Breast epithelium (tissue), 4 donors: Measurements from ENCODE around the gene SLC2A10. TPM values are rescaled to one million over a fixed set of nuclear protein-coding genes. Genes with fewer than 3 reads are reported as not detected.

Experiments used
- DNase-seq, 2 donors: peaks; one replicate each; pipeline ENCODE4 v3.0.0-alpha.2; 2019; ENCODE audit warnings: low spot score in 2 of 2
- H3K27ac ChIP-seq, 2 donors: fragments of 200-600 bp; sonication (generic) in 1 of 2; one replicate each; pipeline ENCODE4 v1.5.1; 2016 to 2019; ENCODE audit warnings: mild to moderate bottlenecking in 1 of 2
- H3K27me3 ChIP-seq, 2 donors: fragments of 200-600 bp; sonication (generic) in 1 of 2; one replicate each; pipeline versions ENCODE4 v1.5.1 to v1.6.0; 2017 to 2019; ENCODE audit warnings: control low read depth in 1 of 2, mild to moderate bottlenecking in 1 of 2
- H3K36me3 ChIP-seq: fragments of 200-600 bp; one replicate; pipeline ENCODE4 v1.5.1; 2019
- H3K4me1 ChIP-seq, 2 donors: fragments of 200-600 bp; sonication (generic); one replicate each; pipeline ENCODE4 v1.5.1; 2016 to 2019; ENCODE audit warnings: control low read depth in 1 of 2
- H3K4me3 ChIP-seq, 3 donors: fragments of 200-600 bp; sonication (generic); 1 replicate in 2 of 3; 2 replicates in 1 of 3; pipeline ENCODE4 v1.5.1; 2016 to 2019; ENCODE audit warnings: mild to moderate bottlenecking in 3 of 3, moderate library complexity in 2 of 3
- H3K9me3 ChIP-seq, 2 donors: fragments of 200-600 bp; sonication (generic) in 1 of 2; one replicate each; pipeline ENCODE4 v1.5.1; 2016 to 2019; ENCODE audit warnings: control low read depth in 1 of 2
- CTCF ChIP-seq, 3 donors: fragments of 450-650 bp; IDR thresholded peaks; one replicate each; pipeline ENCODE4 v1.5.1; 2016 to 2017; ENCODE audit warnings: antibody characterized with exemption in 3 of 3, mild to moderate bottlenecking in 3 of 3, moderate library complexity in 3 of 3
- POLR2A ChIP-seq: fragments of 450-650 bp; IDR thresholded peaks from one replicate; pipeline ENCODE4 v1.6.1; 2016; ENCODE audit warnings: antibody characterized with exemption, mild to moderate bottlenecking, moderate library complexity
- POLR2AphosphoS5 ChIP-seq, 3 donors: sonication (generic); formaldehyde crosslinking; IDR thresholded peaks; one replicate each; pipeline ENCODE4 v1.6.1; 2017; ENCODE audit warnings: antibody characterized with exemption in 3 of 3
- intact Hi-C: fragments of 100-400 bp; cut with DNase I; formaldehyde crosslinking; loops from one replicate; pipeline ENCODE4 v1.15.1; 2023; ENCODE audit warnings: low total_unique reads
- total RNA-seq, 3 donors: library from RNA; depleted of rRNA; stranded (reverse); fragments of >200 nt; gene quantifications; one replicate each; pipeline ENCODE4 v1.1.0, GENCODE V29; 2016

SLC2A10 gene
- total RNA-seq, 3 donors from 2014 or later, result 19.8 to 42.9 (median 26.9) TPM

GRCh38 chr20:46710153-46710913, 884 bp downstream of the SLC2A10 start:
- Histone ChIP-seq H3K27ac (peak overlapping the region; percentile 89 to 95), H3K9me3 (no peaks in the 10 kb centered on the region), H3K27me3 (no peaks in the 10 kb centered on the region), H3K4me1 (peaks cover 0 to 5% of the 10 kb centered on the region in 2 donors), H3K4me3 (peak overlapping the region; percentile 72 to 84 (median 79)), H3K36me3 (no peaks in the 10 kb centered on the region)
- intact Hi-C loops, result no loop called here
- TF ChIP-seq POLR2A, result no peak
- TF ChIP-seq POLR2AphosphoS5 (IDR thresholded peaks at IDR 0.05), result no peak
- no peak for TF ChIP-seq CTCF (IDR thresholded peaks at IDR 0.05)
- DNase-seq, result no peak

- H3K4me1 ChIP-seq, result peaks cover 3 to 5% of the 10 kb centered on the region in 2 donors
- intact Hi-C loops, result no loop called here
- H3K27ac ChIP-seq, result no peak overlapping the region
Observed at GRCh38 chr20:46712056-46712636, 2.7 kb downstream of the SLC2A10 start.

GRCh38 chr20:46713957-46714834, 4.7 kb downstream of the SLC2A10 start:
- TF ChIP-seq CTCF (IDR thresholded peaks at IDR 0.05), result no peak
- no peak for TF ChIP-seq POLR2A
- no peak for TF ChIP-seq POLR2AphosphoS5 (IDR thresholded peaks at IDR 0.05)
- no peaks in the 10 kb centered on the region for H3K27me3 ChIP-seq
- peak in 1 of 2 donors; percentile 83 for DNase-seq
- intact Hi-C loops, result no loop called here
- H3K9me3 ChIP-seq, result no peaks in the 10 kb centered on the region
- no peaks in the 10 kb centered on the region for H3K36me3 ChIP-seq
- H3K4me3 ChIP-seq, result no peak overlapping the region
- peak overlapping the region; percentile 64 to 78 for H3K27ac ChIP-seq
- H3K4me1 ChIP-seq, result peaks cover 3 to 5% of the 10 kb centered on the region in 2 donors

More at GRCh38 chr20:46712056-46712636, 2.7 kb downstream of the SLC2A10 start:
- Histone ChIP-seq H3K36me3 (no peaks in the 10 kb centered on the region), H3K27me3 (no peaks in the 10 kb centered on the region), H3K4me3 (no peak overlapping the region), H3K9me3 (no peaks in the 10 kb centered on the region)
- TF ChIP-seq CTCF (IDR thresholded peaks at IDR 0.05), result no peak
- TF ChIP-seq POLR2A, result no peak
- TF ChIP-seq POLR2AphosphoS5 (IDR thresholded peaks at IDR 0.05), result no peak
- no peak for DNase-seq

- intact Hi-C loops, result loop anchor here (5.0 kb wide), 1 partner anchor 1682 kb away; no protein-coding TSS in a partner anchor
- no peaks in the 10 kb centered on the region for H3K27me3 ChIP-seq
- H3K36me3 ChIP-seq, result no peaks in the 10 kb centered on the region
- peaks cover 3 to 5% of the 10 kb centered on the region in 2 donors for H3K4me1 ChIP-seq
- no peaks in the 10 kb centered on the region for H3K9me3 ChIP-seq
- DNase-seq, result peak; percentile 79 to 85
- peak; percentile 78 to 99 (median 95) for TF ChIP-seq POLR2AphosphoS5 (IDR thresholded peaks at IDR 0.05)
- no peak for TF ChIP-seq POLR2A
- peak; percentile 54 to 66 (median 55) for TF ChIP-seq CTCF (IDR thresholded peaks at IDR 0.05)
- H3K4me3 ChIP-seq, result no peak overlapping the region
- peak overlapping the region; percentile 64 to 78 for H3K27ac ChIP-seq
Observed at GRCh38 chr20:46715292-46715756, 5.9 kb downstream of the SLC2A10 start.
